Activated naive CD4-positive, alpha-beta T cell treated with anti-CD3 and anti-CD28 coated beads for 36 hours (primary cell): ENCODE measurements around the gene UQCRFS1. TPM values are rescaled to one million over a fixed set of nuclear protein-coding genes. Genes with fewer than 3 reads are reported as not detected.
A peak's percentile ranks its signal among the peaks of the same experiment; 100 is the strongest.
"Not testable (repeated sequence)": the region's sequence is repeated elsewhere in the genome, so short reads cannot be mapped to it uniquely, and the experiment has no call there.

Source experiments
- CTCF ChIA-PET: fragments of 350-600 bp; sonication (Branson Sonifier 250); formaldehyde crosslinking; loops from one replicate; lab custom pipeline; 2021; ENCODE audit warnings: antibody characterized with exemption; lab: Charles Lee
- DNase-seq: peaks from one replicate; pipeline ENCODE4 v3.0.0-alpha.2; 2020
- H3K27ac Mint-ChIP-seq: one replicate; pipeline ENCODE4 v1.8.0; 2021; ENCODE audit warnings: mild to moderate bottlenecking, mixed read lengths
- H3K27me3 Mint-ChIP-seq: one replicate; pipeline ENCODE4 v1.8.0; 2021; ENCODE audit warnings: low read depth, mixed read lengths
- H3K36me3 Mint-ChIP-seq: one replicate; pipeline ENCODE4 v1.8.0; 2021; ENCODE audit warnings: low read depth, mixed read lengths
- H3K4me1 Mint-ChIP-seq: one replicate; pipeline ENCODE4 v1.8.0; 2021; ENCODE audit warnings: low read depth, mixed read lengths
- H3K4me3 Mint-ChIP-seq: one replicate; pipeline ENCODE4 v1.8.0; 2021; ENCODE audit warnings: mild to moderate bottlenecking, moderate library complexity, mixed read lengths
- H3K9me3 Mint-ChIP-seq: one replicate; pipeline ENCODE4 v1.8.0; 2021; ENCODE audit warnings: mixed read lengths
- intact Hi-C: fragments of 100-400 bp; cut with micrococcal nuclease; formaldehyde crosslinking; loops from one replicate; pipeline ENCODE4 v1.15.1; 2023
- total RNA-seq, 2 experiments: library from RNA; stranded (reverse); gene quantifications; one replicate each; pipeline ENCODE4 v1.2.3, GENCODE V29; 2021

The UQCRFS1 gene
- total RNA-seq, 2 experiments from 2014 or later = 46.8 to 47.6 TPM

- Mint-ChIP-seq H3K9me3 (peaks cover 2% of the 10 kb centered on the region), H3K27ac (peak overlapping the region; percentile 96), H3K4me1 (peaks cover 42% of the 10 kb centered on the region), H3K36me3 (peaks cover 31% of the 10 kb centered on the region), H3K27me3 (no peaks in the 10 kb centered on the region), H3K4me3 (peak overlapping the region; percentile 96)
- CTCF ChIA-PET = no interaction called here
- peak; percentile 36 for DNase-seq
- intact Hi-C loops = loop anchor here (2.0 to 10.0 kb wide), 4 partner anchors 317 to 623 kb away; partner anchors contain the start of genes CCNE1 and PLEKHF1
Measured at GRCh38 chr19:29211562-29212355, 1.2 kb downstream of the UQCRFS1 start.

- H3K4me3 Mint-ChIP-seq = peak overlapping the region; percentile 96
- CTCF ChIA-PET, H3K9me3 Mint-ChIP-seq, H3K27me3 Mint-ChIP-seq, DNase-seq: not testable (repeated sequence)
- peaks cover 38% of the 10 kb centered on the region for H3K36me3 Mint-ChIP-seq
- peaks cover 42% of the 10 kb centered on the region for H3K4me1 Mint-ChIP-seq
- intact Hi-C loops = loop anchor here (5.0 to 10.0 kb wide), 2 partner anchors 456 to 624 kb away; partner anchors contain the start of gene PLEKHF1
- peak overlapping the region; percentile 96 for H3K27ac Mint-ChIP-seq
Measured at GRCh38 chr19:29211041-29211440, 1.9 kb downstream of the UQCRFS1 start.

GRCh38 chr19:29210502-29210901 lies 2.4 kb downstream of the UQCRFS1 start:
- CTCF ChIA-PET, H3K9me3 Mint-ChIP-seq, H3K27ac Mint-ChIP-seq, DNase-seq, H3K27me3 Mint-ChIP-seq: not testable (repeated sequence)
- Mint-ChIP-seq H3K4me3 (peak overlapping the region; percentile 24), H3K4me1 (peaks cover 42% of the 10 kb centered on the region), H3K36me3 (peaks cover 43% of the 10 kb centered on the region)
- intact Hi-C loops = loop anchor here (5.0 to 10.0 kb wide), 2 partner anchors 457 to 624 kb away; partner anchors contain the start of gene PLEKHF1

- H3K4me1 Mint-ChIP-seq = peaks cover 41% of the 10 kb centered on the region
- H3K27me3 Mint-ChIP-seq, H3K4me3 Mint-ChIP-seq, intact Hi-C loops, CTCF ChIA-PET, DNase-seq, H3K9me3 Mint-ChIP-seq, H3K27ac Mint-ChIP-seq: not testable (repeated sequence)
- H3K36me3 Mint-ChIP-seq = peaks cover 48% of the 10 kb centered on the region
Measured at GRCh38 chr19:29207403-29208187, 5.4 kb downstream of the UQCRFS1 start.

- intact Hi-C loops = no loop called here
- CTCF ChIA-PET = no interaction called here
- no peak for DNase-seq
- Mint-ChIP-seq H3K36me3 (peaks cover 37% of the 10 kb centered on the region), H3K9me3 (peaks cover 2% of the 10 kb centered on the region), H3K27ac (no peak overlapping the region), H3K4me3 (no peak overlapping the region), H3K27me3 (no peaks in the 10 kb centered on the region), H3K4me1 (peaks cover 32% of the 10 kb centered on the region)
Measured at GRCh38 chr19:29206453-29206852, 6.5 kb downstream of the UQCRFS1 start.

GRCh38 chr19:29202281-29202680 lies 10.7 kb downstream of the UQCRFS1 start:
- H3K27me3 Mint-ChIP-seq = no peaks in the 10 kb centered on the region
- CTCF ChIA-PET = interaction anchor here (0.5 kb wide), 1 partner anchor 489 kb away, joined by 5 read pairs; no protein-coding TSS in a partner anchor
- H3K4me1 Mint-ChIP-seq = peaks cover 7% of the 10 kb centered on the region
- intact Hi-C loops = no loop called here
- DNase-seq = no peak
- peaks cover 10% of the 10 kb centered on the region for H3K9me3 Mint-ChIP-seq
- no peak overlapping the region for H3K4me3 Mint-ChIP-seq
- H3K36me3 Mint-ChIP-seq = peaks cover 21% of the 10 kb centered on the region
- H3K27ac Mint-ChIP-seq = no peak overlapping the region

- peaks cover 6% of the 10 kb centered on the region for H3K4me1 Mint-ChIP-seq
- H3K9me3 Mint-ChIP-seq = peaks cover 12% of the 10 kb centered on the region
- no peak overlapping the region for H3K27ac Mint-ChIP-seq
- H3K27me3 Mint-ChIP-seq = no peaks in the 10 kb centered on the region
- H3K36me3 Mint-ChIP-seq = peaks cover 20% of the 10 kb centered on the region
- intact Hi-C loops = no loop called here
- DNase-seq = no peak
- H3K4me3 Mint-ChIP-seq = no peak overlapping the region
- CTCF ChIA-PET = no interaction called here
Measured at GRCh38 chr19:29201855-29202254, 11.1 kb downstream of the UQCRFS1 start.

GRCh38 chr19:29194658-29195057 lies 18.3 kb downstream of the UQCRFS1 start:
- peaks cover 13% of the 10 kb centered on the region for H3K9me3 Mint-ChIP-seq
- CTCF ChIA-PET = no interaction called here
- no peaks in the 10 kb centered on the region for H3K27me3 Mint-ChIP-seq
- H3K36me3 Mint-ChIP-seq = peaks cover 3% of the 10 kb centered on the region
- H3K4me1 Mint-ChIP-seq = no peaks in the 10 kb centered on the region
- DNase-seq = no peak
- H3K27ac Mint-ChIP-seq = no peak overlapping the region
- intact Hi-C loops = no loop called here
- H3K4me3 Mint-ChIP-seq = no peak overlapping the region

GRCh38 chr19:29193155-29193554 lies 19.8 kb downstream of the UQCRFS1 start:
- Mint-ChIP-seq H3K27ac (no peak overlapping the region), H3K4me3 (no peak overlapping the region), H3K36me3 (peaks cover 1% of the 10 kb centered on the region), H3K4me1 (no peaks in the 10 kb centered on the region), H3K9me3 (peaks cover 6% of the 10 kb centered on the region), H3K27me3 (no peaks in the 10 kb centered on the region)
- peak; percentile 10 for DNase-seq
- CTCF ChIA-PET = no interaction called here
- intact Hi-C loops = no loop called here

GRCh38 chr19:29191005-29191404 lies 21.9 kb downstream of the UQCRFS1 start:
- Mint-ChIP-seq H3K9me3 (no peaks in the 10 kb centered on the region), H3K27me3 (no peaks in the 10 kb centered on the region), H3K4me3 (no peak overlapping the region), H3K27ac (no peak overlapping the region), H3K4me1 (no peaks in the 10 kb centered on the region), H3K36me3 (no peaks in the 10 kb centered on the region)
- intact Hi-C loops = no loop called here
- CTCF ChIA-PET = no interaction called here
- no peak for DNase-seq

- intact Hi-C loops = no loop called here
- H3K4me3 Mint-ChIP-seq = no peak overlapping the region
- H3K9me3 Mint-ChIP-seq = no peaks in the 10 kb centered on the region
- H3K27ac Mint-ChIP-seq = no peak overlapping the region
- no peaks in the 10 kb centered on the region for H3K27me3 Mint-ChIP-seq
- CTCF ChIA-PET = interaction anchor here (1.0 kb wide), 1 partner anchor 75 kb away, joined by 5 read pairs; no protein-coding TSS in a partner anchor
- no peaks in the 10 kb centered on the region for H3K4me1 Mint-ChIP-seq
- no peak for DNase-seq
- no peaks in the 10 kb centered on the region for H3K36me3 Mint-ChIP-seq
Measured at GRCh38 chr19:29189033-29189360, 24.0 kb downstream of the UQCRFS1 start.

GRCh38 chr19:29188289-29189032 lies 24.5 kb downstream of the UQCRFS1 start:
- CTCF ChIA-PET = interaction anchor here (1.0 kb wide), 1 partner anchor 75 kb away, joined by 5 read pairs; no protein-coding TSS in a partner anchor
- intact Hi-C loops = no loop called here
- DNase-seq = no peak
- no peak overlapping the region for H3K27ac Mint-ChIP-seq
- no peaks in the 10 kb centered on the region for H3K4me1 Mint-ChIP-seq
- H3K9me3 Mint-ChIP-seq = no peaks in the 10 kb centered on the region
- H3K36me3 Mint-ChIP-seq = no peaks in the 10 kb centered on the region
- H3K4me3 Mint-ChIP-seq = no peak overlapping the region
- H3K27me3 Mint-ChIP-seq = peaks cover 2% of the 10 kb centered on the region
